LNCaP clone FGC (cell line): Measurements from ENCODE around the gene FRMPD4.

Source experiments
- DNase-seq: peaks from one replicate; pipeline ENCODE4 v3.0.0-alpha.2; 2011; ENCODE audit warnings: low read depth
- H3K4me3 ChIP-seq: 2 replicates; pipeline ENCODE4 v1.5.1; 2011; ENCODE audit warnings: mild to moderate bottlenecking, low read depth, low read length, control low read depth
- CTCF ChIP-seq: IDR thresholded peaks from 2 replicates; pipeline ENCODE4 v1.5.1; 2012; ENCODE audit warnings: mild to moderate bottlenecking; ENCODE audit not compliant: control insufficient read depth, insufficient read depth; ENCODE audit errors: extremely low read depth

FRMPD4 gene

GRCh38 chrX:12686331-12686730, 548.1 kb downstream of the FRMPD4 start:
- no peak for TF ChIP-seq CTCF
- H3K4me3 ChIP-seq: no peak overlapping the region

GRCh38 chrX:12690646-12691045, 552.4 kb downstream of the FRMPD4 start:
- DNase-seq: no peak
- no peak for TF ChIP-seq CTCF
- no peak overlapping the region for H3K4me3 ChIP-seq

More at GRCh38 chrX:12686331-12686730, 548.1 kb downstream of the FRMPD4 start:
- DNase-seq: no peak

- TF ChIP-seq CTCF: no peak
- no peak overlapping the region for H3K4me3 ChIP-seq
- no peak for DNase-seq
Observed at GRCh38 chrX:12693754-12694153, 555.5 kb downstream of the FRMPD4 start.

GRCh38 chrX:12700745-12701144, 562.5 kb downstream of the FRMPD4 start:
- no peak for TF ChIP-seq CTCF
- DNase-seq: no peak
- no peak overlapping the region for H3K4me3 ChIP-seq

- H3K4me3 ChIP-seq: no peak overlapping the region
- peak; percentile 38 for DNase-seq
- TF ChIP-seq CTCF: peak; percentile 73
Observed at GRCh38 chrX:12701628-12702027, 563.4 kb downstream of the FRMPD4 start.

GRCh38 chrX:12702509-12703091, 564.3 kb downstream of the FRMPD4 start:
- no peak overlapping the region for H3K4me3 ChIP-seq
- no peak for DNase-seq
- TF ChIP-seq CTCF: peak; percentile 20; the same call in 1 of the 2 replicates

- H3K4me3 ChIP-seq: no peak overlapping the region
- no peak for DNase-seq
- no peak for TF ChIP-seq CTCF
Observed at GRCh38 chrX:12704706-12705105, 566.4 kb downstream of the FRMPD4 start.
